Left colon (tissue), 2 donors: ENCODE results near the gene MBD4. TPM values are rescaled to one million over a fixed set of nuclear protein-coding genes. Genes with fewer than 3 reads are reported as not detected.
"Not testable (repeated sequence)": the region's sequence is repeated elsewhere in the genome, so short reads cannot be mapped to it uniquely, and the experiment has no call there.

ENCODE experiments used
- ATAC-seq: fragments of 200-7000 bp; cut with Tn5 transposase; one replicate; pipeline ENCODE4 v1.9.1; 2020; ENCODE audit warnings: mild to moderate bottlenecking, moderate library complexity
- DNase-seq, 2 donors: peaks; one replicate each; pipeline ENCODE4 v3.0.0-alpha.2; 2020
- intact Hi-C, 2 donors: fragments of 100-400 bp; cut with DNase I in 1 of 2; cut with micrococcal nuclease in 1 of 2; formaldehyde crosslinking; loops; one replicate each; pipeline versions ENCODE4 v1.11.2 to v1.14.0; 2022; cut with DNase I, micrococcal nuclease
- total RNA-seq, 2 donors: library from RNA; stranded (reverse); fragmentation: NEBNext Ultra II Directional; extraction: Animal tissue kit (Norgen Biotek cat#: 25700); gene quantifications; one replicate each; pipeline ENCODE4 v1.2.1, GENCODE V29; 2021
- donor health status: DM: no; HTN: no; CAD: no.
- donor health status: DM: yes; HTN: yes; CAD: no.

Gene MBD4
- total RNA-seq, 2 donors from 2014 or later, result 21.8 to 23.6 TPM

DNA sequence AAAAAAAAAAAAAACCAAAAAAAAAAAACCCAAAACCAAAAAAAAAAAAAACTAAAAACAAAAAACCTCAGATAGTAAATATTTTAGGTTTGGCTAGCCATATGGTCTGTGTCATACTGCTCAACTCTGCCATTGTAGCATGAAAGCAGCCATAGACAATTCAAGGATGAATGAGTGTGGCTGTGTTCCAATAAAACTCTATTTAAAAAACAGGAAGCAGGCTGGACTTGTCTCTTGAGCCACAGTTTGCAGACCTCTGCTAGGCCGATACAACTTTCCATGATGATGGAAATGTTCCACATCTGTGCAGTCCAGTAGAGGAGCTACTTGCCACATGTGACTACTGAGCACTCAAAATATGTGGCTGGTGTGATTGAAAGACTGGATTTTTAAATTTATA is 22.4 kb downstream of the MBD4 start:
- ATAC-seq (no peak), DNase-seq (no peak)
- intact Hi-C loops, result no loop called here

DNA sequence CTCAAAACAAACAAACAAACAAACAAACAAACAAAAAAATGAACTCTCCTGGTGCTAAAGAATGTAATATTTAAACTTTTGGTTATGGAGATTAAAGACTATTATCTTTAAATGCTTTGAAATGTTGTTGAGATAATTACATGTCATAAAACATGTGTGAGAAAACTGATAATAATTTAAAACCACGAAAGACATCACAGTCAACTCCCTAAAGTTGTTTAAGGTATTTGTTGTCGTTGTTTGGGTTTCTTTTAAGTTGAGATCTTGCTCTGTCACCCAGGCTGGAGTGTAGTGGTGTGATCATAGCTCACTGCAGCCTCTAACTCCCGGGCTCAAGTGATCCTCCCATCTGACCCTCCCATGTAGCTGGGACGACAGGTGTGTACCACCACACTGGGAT is 23.3 kb downstream of the MBD4 start:
- intact Hi-C loops, result no loop called here
- no peak for DNase-seq
- ATAC-seq, result no peak

DNA sequence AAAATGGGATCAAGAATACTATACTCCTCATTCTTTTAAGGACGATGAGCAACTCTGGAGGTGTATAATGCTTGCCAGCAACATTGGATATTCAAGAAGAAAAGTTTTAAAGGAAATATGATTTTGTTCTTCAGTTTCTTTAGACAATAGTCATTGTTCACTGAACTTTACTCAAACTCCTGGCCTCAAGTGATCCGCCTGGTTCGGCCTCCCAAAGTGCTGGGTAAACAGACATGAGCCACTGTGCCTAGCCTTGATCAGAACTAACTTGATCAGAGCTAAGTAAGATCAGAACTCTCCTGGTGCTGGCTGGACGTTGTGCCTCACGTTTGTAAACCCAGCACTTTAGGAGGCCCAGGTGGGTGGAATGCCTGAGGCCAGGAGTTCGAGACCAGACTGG is 23.9 kb downstream of the MBD4 start:
- DNase-seq (no peak), ATAC-seq (no peak)
- intact Hi-C loops, result no loop called here

DNA sequence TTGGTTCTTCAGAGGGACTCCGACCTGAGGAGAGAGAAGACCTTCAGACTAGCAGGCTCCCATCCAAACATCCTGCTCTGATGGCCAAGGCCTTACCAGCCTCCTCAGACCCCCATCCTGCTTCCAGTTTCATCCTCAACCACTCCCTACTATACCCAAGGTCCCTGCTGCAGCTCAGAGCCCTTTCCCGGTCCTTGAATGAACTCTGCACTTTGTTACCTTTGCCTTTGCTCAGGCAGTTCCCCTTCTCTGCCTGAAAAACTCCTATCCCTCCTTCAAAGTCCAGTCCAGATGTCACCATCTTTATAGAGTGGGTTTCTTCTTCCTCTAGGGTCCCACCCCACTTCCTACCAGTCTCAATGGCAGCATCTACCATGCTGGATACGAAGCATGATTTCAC is 24.4 kb downstream of the MBD4 start:
- intact Hi-C loops, result no loop called here
- no peak for ATAC-seq
- peak in 1 of 2 donors; percentile 5 for DNase-seq

DNA sequence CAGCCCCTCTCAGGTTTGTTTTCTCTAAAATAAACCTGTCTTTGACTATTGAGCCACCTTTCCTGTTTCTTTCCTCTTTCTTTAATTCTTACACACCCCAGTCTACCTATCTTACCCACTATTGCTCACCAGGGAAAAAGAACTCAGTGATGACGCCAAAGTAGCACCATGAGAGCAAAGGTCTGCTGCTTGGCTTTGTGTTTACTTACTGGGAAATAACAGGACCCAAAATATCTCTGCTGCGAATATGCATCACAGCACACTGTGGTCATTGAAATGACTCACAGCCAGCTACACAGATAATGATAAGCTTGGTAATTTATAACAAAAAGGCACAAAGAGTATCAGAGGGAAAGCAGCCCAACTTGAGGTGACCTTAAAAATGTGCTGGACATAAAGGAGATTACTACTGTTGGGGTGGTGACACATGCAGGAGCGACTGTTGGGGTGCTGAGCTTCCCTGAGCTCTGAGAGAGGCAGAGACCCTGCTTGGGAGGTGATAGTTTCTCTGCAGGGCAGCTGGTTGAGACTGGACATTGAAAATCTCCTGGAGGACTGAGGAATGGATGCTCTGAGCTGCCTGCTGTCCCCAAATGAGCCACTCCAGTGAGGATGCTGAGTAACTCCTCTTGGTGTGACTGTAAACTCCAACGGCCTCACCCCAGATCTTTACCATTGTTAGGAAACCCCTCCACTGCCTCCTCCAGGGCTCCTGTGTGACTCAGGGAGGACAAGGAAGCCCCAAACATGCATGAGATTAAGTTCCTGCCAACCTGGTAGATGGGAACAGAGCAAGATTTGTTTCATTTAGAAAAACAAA is 25.9 kb downstream of the MBD4 start:
- intact Hi-C loops, result no loop called here
- ATAC-seq (peak; percentile 54), DNase-seq (peak in 1 of 2 donors; percentile 2)

DNA sequence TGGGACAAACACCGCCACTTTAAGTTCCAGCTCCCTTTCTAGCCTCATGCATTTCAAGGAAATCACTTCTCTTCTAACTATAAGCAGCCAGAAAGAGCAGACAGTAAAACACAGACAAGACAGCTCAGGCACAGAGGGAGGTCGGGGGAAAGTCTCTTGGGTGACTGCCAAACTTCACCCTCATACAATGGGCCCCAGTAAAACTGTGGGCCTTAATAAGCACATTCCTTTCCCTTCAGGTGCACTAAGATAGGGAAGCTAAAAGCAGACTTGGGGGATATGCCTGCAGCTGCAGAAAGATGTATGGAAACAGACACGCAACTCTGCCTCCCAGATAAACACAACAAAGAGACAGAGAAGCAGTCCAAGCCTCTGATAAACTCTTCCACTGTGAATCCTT is 26.5 kb downstream of the MBD4 start:
- DNase-seq, intact Hi-C loops, ATAC-seq: not testable (repeated sequence)

DNA sequence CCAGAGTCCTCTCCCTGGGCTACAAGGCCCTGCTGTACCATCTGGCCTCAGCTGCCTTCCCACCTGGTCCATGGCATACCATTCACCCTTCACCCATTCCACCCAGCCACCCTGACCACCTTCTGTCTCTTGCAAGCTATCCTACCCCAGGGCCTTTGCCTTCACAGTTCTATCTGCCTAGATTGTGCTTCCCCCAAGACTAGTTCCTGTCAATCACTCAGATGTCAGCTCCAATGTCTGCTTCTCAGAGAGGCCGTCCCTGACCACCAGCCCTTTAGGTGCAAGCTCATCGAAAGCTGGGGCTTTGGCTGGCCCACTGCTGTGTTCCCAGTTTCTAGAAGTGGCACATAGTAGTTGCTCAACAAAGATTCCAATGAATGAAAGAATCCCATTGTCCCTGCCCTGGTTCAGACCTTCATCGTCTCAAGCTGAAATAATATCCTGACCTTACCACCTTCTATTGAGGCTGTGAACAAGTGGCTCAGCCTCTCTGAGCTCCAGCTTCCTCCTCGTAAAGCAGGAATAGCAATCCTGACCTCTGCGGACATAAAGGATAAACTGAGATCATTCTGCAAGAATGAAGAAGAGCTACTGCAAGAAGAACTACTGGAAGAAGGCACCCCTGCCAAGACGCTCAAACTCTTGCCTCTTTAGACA is 27.1 kb downstream of the MBD4 start:
- intact Hi-C loops, result no loop called here
- ATAC-seq (no peak), DNase-seq (no peak)

DNA sequence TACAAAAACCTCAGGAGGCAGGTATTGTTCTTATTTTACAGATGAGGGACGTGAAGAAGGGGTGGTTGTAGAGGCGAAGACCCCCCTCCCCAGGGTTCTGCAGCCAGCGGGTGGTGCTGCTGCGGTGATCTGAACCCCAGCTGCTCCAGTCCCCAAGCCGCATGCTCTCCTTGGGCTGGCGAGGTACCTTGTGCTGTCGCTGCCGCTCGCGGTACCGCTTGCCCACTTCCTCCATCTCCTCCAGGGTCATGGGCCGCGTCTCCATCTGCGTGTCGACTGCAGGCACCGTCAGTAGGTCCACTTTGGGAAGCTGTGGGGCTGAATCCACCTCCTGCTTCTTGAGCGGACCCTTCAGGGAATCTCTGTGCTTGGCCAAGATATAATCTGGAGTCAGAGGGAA is 28.8 kb downstream of the MBD4 start:
- ATAC-seq, result no peak

DNA sequence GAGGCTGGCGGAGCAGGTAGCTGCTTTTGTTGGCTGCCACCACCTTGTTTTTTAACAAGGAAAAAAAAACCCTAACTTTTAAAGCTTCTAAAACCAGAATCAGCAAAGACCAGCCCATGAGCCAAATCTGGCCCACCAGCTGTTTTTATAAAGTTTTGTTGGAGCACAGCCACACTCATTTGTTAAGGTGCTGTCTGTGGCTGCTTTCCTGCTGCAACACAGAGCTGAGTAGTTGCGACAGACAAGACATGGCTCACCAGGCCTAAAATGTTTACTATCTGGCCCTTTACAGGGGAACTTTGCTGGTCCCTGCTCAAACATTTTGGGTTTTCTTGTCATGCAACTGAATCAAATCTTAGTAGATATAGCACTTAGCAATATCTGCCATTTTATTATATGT is 30.2 kb downstream of the MBD4 start:
- intact Hi-C loops, result no loop called here
- ATAC-seq, result no peak
- DNase-seq, result no peak

More for the DNA sequence above, 28.8 kb downstream of the MBD4 start:
- no peak for DNase-seq
- intact Hi-C loops, result no loop called here

DNA sequence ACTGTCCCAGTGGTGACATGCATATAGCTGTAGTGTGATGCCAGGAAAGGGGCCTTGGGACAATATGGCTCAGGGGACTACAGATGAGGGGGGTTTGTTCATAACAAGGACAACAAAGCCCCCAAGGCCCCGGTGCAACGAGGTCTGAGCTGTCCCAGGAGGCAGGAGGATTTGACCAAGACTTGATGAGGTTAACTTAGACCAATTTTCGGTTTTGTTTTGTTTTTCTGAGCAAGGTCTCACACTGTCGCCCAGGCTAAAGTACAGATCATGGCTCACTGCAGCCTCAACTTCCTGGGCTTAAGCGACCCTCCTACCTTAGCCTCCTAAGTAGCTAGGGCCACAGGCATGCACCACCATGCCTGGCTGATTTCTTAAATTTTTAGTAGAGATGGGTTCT is 35.1 kb downstream of the MBD4 start:
- ATAC-seq (no peak), DNase-seq (no peak)
- intact Hi-C loops, result no loop called here

DNA sequence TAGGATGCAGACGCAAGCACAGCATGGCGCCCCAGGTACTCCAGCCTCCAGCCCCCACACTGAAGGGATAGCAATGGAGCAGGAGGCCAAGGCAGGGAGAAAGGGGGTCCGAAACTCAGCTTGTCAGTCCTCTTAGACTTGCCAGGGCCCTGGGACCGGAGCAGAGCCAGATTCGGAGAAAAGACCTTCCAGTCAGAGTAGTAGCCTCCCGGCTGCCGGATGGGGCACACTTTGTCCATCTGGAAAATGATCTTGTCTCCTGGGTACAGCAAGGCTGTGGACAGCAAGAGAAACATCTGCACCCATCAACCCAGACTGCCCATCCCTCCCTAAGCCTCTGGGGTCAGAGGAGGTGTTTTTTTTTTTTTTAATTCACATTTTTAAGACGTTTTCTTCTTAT is 35.6 kb downstream of the MBD4 start:
- intact Hi-C loops, result no loop called here
- ATAC-seq (no peak), DNase-seq (no peak)

DNA sequence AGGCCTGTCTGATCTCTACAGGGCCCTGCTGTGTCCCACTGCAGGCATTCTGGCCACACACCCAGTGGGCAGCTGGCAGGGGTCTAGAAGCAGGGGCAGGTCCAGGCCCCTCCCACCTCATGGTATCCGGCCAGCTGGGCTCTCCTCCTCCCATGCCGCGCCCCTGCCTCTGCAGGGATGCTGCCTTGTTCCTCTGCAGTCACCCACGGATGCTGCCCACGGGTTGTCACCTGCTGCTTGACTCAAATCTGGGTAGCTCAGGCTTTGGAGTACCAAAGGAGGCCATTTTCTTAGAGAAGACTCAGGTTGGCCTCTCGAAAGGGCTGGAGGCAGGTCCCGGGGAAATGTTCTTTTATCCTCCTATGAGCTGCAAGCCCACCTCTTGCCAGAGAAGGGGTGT is 36.3 kb downstream of the MBD4 start:
- no peak for ATAC-seq

DNA sequence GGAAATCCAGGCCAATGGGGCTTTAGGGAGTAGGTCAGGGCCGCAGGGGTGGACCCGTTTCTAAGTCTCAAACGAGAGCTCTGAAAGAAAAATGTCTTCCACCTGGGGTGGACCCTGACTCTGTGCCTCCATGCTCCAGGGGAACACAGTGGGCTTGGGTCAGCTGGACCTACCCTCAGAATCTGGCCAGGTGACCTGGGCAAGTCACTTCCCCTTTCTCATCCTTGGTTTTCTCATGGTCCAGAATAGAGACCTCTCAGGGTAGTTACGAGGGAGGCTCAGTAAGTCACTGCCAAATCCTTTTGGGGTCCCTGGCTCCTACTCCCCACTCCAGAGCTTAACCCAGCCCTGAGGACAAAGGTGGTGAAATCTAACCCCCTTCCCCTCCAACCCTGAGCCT is 37.1 kb downstream of the MBD4 start:
- ATAC-seq, result no peak
- intact Hi-C loops, result no loop called here
- DNase-seq, result no peak

More for the DNA sequence above, 36.3 kb downstream of the MBD4 start:
- DNase-seq, result no peak
- intact Hi-C loops, result no loop called here

DNA sequence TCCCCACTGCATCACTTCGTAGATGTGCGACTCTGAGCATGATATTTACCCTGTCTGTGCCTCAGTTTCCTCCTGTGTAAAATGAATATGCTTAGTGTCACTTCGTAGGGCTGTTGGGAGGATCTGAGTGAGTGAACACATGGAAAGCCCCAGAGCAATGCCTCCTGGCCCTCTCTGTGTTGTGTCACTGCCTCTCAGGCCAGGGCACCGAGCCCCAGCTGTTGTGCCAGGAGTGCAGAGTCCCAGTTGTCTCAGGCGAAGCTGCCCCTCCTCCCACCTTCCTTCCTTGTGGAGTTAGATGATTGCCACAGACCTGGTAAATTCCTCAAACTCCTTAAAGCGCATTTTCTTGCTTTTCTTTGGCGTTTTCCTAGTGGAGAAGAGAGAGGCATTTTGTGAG is 37.5 kb downstream of the MBD4 start:
- DNase-seq (no peak), ATAC-seq (no peak)
- intact Hi-C loops, result no loop called here

DNA sequence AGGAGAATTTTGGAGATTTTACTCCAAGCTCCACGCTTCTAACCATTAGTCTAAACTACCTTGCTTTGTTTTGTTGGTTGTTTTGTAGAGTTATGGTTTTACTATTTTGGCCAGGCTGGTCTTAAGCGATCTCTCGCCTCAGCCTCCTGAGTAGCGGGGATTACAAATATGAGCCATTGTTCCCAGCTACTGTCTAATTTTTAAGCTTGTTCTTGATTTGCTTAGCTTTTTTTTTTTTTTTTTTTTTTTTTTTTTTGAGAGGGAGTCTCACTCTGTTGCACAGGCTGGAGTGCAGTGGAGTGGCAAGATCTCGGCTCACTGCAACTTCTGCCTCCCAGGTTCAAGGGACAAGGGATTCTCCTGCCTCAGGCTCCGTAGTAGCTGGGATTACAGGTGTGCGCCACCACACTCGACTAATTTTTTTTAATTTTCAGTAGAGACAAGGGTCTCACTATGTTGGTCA is 39.8 kb downstream of the MBD4 start:
- ATAC-seq, result no peak
- DNase-seq, result no peak
- intact Hi-C loops, result no loop called here

DNA sequence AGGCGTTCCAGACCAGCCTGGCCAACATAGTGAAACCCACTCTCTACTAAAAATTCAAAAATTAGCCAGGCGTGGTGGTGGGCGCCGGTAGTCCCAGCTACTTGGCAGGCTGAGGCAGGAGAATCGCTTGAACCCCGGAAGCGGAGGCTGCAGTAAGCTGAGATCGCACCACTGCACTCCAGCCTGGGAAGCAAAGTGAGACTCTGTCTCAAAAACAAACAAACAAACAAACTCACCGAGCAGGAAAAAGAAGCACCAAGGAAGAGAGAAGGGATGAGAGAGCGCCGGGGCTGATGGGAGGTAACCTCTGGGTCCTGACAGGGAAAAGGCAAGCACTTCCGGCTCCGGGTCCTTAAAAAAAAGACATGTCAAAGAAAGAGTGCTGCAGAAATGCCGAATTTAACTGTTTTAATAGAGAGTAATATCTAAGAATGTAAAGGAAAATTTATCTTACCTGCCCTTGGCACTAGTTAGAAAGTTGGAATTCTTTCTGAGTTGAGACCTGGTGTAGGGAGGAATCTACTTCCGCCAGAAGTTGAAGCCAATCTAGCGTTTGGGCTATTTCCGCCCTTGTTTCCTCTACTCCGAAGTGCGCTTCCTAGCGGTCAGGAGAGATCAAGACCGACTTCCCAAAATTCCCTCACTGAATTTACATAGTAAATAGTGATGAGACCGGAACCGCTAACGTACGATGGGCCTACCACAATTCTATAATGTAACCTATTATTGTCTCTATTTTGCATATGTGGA is 40.4 kb downstream of the MBD4 start:
- ATAC-seq (peak; percentile 93), DNase-seq (peak; percentile 82 to 84)
- intact Hi-C loops, result no loop called here

DNA sequence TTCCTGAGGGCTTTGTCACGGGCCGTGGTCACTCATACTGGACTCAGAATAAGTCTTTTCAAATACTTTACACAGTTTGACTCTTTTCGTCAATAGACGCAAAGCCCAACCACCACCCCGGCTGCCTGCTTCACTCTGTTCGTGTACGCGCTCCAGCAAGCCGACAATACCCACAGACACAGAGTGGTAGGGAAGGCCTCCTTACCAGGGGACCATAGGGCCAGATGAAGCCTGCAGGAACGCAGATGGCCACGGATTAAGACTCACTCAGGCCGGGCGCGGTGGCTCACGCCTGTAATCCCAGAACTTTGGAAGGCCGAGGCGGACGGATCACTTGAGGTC is 41.0 kb downstream of the MBD4 start:
- DNase-seq (peak; percentile 26 to 34), ATAC-seq (peak; percentile 58)
- intact Hi-C loops, result no loop called here

DNA sequence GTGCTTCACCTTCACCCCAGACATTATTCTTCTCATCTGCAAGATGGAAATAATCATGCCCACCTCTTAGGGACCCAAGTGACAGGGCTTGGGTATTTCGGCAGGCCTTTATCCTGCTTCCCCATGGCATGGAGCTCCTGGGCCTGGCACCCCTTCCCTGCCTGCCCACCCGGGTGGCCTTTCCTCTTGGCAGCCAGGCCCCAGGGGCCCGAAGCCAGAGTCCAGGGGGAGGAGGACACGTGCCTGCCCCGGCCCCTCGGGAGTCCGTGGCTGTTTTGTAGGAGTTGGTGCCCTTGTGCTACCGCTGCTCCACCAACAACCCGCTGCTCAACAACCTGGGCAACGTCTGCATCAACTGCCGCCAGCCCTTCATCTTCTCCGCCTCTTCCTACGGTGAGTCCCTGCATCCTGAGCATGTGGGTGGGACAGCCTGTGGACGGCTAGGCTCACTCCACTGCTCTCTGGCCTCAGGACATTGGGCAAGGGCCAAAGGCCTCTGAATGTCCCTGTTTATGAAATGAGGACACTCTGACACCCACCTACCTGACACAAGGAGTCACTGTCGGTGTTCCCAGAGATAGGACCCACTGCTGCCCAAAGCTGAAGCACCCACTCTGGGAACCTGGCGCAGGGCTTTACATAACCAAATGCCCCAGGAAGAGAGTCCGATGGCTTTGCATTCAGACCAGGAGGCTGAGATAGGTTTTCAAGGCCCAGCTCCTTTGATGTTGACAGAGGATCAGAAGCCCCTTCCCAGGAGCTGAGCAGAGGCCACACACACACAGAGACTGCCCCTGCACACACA is 45.8 kb downstream of the MBD4 start:
- DNase-seq, ATAC-seq, intact Hi-C loops: not testable (repeated sequence)

DNA sequence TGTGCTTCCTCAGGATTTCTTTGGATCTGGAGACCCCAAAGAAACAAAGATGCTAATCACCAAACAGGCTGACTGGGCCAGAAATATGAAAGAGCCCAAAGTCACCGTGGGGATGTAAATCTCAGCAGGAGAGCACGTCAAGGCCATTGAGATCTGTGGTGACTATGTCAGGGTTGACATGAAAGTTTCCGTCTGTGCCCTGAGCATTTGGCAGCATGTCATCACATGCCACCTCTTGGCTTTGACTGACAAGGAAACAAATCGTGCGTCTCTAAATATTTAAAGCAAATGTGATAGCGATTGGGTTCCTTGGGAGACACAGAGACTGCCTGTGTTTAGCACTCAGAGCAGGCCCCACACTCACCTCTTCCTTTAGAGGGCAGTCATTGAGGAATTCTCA is 46.5 kb downstream of the MBD4 start:
- intact Hi-C loops, result no loop called here
- DNase-seq (no peak), ATAC-seq (no peak)
